ENCODE measurements around the gene ETV5.
"Not testable (repeated sequence)": the region's sequence is repeated elsewhere in the genome, so short reads cannot be mapped to it uniquely, and the experiment has no call there.

- not testable (repeated sequence) for TF ChIP-seq SPI1 (IDR thresholded peaks at IDR 0.05; ENCODE audit: low read depth, low read length); PAX5 (IDR thresholded peaks at IDR 0.05; ENCODE audit: insufficient read depth, low read length, severe bottlenecking); POLR2A (IDR thresholded peaks at IDR 0.05; ENCODE audit: low read depth, low read length); POLR2AphosphoS5 (IDR thresholded peaks at IDR 0.05; ENCODE audit: low read depth, low read length); TAF1 (IDR thresholded peaks at IDR 0.05; ENCODE audit: low read depth, low read length); POU2F2 (IDR thresholded peaks at IDR 0.05; ENCODE audit: low read depth, low read length)
These were observed 89.6 kb downstream of the ETV5 start for GRCh38 chr3:186019288-186019687.
